HG03064 (cell line): Measurements from ENCODE around the gene FGD5.

Experiments used
- ATAC-seq: cut with Tn5 transposase; IDR thresholded peaks from one replicate; pipeline ENCODE4 v1.9.1; 2021; ENCODE audit warnings: low read depth; ENCODE audit not compliant: unreplicated experiment

The FGD5 gene

DNA sequence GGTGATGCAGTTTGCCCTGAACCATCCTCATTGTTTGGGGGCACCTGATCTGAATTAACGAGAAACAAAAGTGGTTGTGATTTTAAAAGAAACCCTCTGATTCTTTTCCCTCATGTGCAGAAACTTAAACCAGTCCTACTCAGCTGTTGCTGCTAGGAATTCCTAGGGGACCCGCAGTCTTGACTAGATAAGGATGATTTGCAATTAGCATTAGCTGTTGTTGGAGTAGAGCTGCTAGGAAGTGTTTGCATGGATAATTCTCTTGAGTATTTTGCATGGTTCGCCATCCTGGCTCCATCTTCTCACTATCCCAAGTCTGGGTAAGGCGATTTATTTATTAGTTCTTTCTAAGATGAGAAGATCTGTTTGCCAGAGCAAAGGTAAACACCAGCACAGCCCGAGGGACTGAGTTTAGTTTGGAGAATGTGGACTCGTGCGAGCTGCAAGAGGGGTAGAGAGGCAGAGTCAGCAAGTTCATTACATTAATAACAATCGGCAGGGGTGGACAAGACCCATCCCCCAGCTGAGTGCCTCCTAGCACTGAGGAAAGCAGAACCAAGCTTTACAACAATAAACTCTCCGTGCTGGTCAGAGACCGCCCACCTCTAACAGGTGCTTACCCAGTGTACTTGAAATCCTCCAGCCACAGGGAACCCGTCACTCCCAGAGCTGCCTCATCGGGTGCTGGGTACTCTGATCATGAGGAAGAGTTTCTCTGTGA, 4.1 kb downstream of the FGD5 start:
- no peak for ATAC-seq

DNA sequence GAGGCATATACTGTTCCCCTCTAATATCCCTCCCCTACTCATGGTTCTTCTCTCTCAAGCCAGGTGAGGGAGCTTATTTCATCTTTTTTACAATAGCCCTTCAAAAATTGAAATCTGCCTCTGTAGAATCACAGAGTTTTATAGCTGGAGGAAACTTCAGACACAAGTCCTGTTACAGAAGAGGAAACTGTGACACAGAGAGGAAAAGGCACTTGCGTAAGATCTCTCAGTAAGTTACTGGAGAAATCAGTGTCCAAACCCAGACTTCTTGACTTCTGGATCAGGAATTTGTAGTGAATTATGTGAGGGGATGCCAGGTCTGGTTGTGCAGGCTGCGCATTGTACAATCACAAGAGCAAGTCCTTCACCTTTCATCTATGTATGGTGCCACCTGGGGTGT, 4.6 kb downstream of the FGD5 start:
- ATAC-seq = no peak

DNA sequence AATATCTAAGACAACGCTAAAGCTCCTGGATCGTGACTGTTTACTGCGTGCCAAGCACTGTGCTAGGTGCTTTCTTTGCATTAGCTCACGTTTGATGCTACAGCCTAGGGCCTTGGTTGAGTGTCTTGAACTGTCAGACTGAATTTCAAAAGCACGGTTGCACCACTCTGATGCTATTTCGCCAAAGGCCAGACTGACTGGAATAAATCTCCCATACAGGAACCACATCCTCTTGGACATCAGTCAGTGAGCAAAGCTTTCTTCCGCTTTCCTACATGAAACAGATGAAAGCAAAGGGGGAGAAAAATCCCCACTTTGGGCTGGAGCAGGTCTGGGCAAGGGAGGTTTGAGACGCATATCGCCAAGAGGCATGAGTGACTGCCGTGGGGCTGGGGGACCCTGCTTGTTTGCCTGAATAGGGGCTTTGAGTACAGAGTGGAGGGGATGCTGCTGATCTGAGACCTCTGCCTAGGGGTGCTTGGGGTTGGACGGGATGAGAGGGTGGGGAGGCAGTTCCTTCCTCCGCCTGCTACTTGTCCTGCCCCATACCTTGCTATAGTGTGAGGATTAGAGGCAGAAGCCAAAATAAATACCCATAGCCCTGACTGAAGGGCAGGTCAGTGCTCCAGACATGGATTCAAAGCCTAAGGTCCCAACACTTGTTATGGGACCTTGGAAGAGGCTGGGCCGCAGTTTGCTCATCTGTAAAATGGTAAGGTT, 5.3 kb downstream of the FGD5 start:
- no peak for ATAC-seq

DNA sequence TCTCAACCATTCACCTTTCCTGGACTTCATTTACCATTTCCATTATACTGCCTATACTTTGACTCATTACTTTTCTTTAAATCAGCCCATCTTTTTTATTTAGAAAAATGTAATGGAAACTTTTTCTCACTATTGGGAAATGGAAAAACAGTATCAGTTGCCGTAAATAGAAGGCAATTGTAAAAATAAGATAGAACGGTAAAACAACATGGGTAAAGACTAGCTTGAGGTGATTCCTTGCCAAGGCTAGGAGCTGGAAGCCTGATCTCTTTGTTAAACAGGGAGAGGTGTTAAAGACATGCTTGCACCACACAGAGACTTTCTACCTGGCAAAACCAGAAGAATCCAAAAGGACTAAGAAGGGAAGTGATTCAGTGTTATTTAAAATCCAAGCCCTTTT, 5.9 kb downstream of the FGD5 start:
- ATAC-seq = no peak

DNA sequence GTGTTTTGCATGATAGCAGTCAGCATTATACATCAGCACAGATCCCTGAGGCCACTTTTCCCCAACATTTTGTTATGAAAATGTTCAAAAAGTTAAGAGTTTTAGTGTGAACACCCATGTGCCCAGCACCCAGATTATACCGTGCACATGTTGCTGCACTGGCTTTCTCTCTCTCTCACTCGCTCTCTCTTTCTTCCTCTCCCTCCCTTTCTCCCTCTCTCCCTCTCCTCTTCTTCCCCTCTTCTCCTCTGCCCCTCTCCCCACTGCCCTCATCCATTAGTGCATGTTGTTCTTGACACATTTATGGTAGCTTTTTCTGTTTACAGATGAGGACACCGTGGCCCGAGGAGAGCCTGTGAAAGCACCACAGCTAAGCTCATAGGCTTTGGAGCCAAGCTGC, 7.3 kb downstream of the FGD5 start:
- ATAC-seq = no peak

DNA sequence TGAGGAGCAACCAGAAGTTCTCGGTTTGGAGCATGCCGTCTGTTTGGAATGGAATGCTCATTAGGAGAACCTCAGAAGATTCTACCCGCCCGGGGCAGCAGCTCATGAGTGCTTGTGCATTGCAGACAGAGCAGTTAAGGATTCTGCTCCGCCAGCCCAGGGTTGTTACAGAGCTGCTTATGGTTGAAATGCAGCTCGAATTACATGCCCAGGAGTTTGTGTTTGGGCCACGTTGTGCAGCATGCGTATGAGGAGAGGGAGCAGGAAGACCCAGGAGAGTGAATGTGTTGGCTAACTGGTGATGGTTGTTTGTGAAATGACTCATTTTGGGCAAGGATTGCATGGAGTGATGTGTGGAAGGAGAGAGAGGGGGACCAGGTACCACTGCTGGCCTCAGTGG, 9.0 kb downstream of the FGD5 start:
- no peak for ATAC-seq

DNA sequence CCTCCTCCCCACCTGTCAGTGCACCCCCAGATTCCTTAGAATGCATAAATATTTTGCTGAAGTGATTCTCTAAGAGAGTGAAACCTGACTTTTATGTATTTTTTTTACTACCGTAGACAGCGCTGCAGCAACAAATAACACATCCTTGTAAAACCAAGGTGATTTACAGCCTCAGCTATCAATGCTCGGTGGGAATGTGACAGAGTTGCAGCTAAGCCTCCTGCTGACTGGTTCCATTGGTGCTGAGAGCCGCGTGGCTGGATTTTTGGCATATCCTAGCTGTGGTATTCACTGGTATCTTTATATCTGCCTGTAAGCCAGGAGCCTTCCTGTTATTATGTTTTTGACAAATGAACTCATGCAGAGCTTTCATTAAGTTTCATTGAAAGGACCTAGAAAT, 11.0 kb downstream of the FGD5 start:
- ATAC-seq = no peak

DNA sequence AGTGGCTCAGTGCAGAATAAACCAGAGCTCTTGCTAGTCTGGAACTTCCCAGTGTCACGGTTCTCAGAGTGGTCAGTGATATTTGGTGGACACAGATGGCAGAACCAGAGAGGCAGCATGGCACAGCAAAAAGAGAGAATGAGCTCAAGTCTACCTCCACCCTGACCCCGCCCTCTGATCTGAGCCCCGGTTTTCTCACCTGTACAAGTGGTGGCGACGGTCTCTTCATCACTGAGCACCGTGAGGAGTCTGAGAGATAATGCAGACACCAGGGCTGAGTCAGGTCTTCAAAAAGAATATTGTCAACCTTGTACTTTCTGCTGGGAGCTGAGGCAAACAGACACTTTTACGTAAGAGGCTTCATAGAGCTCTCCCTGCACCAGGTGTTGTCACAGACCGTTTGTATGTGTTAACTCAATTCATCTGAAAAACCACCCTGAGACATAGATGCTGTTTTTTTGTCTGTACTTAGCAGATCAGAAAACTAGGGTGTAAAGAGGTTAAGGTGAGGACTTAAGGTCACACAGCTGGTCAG, 13.2 kb downstream of the FGD5 start:
- no peak for ATAC-seq

DNA sequence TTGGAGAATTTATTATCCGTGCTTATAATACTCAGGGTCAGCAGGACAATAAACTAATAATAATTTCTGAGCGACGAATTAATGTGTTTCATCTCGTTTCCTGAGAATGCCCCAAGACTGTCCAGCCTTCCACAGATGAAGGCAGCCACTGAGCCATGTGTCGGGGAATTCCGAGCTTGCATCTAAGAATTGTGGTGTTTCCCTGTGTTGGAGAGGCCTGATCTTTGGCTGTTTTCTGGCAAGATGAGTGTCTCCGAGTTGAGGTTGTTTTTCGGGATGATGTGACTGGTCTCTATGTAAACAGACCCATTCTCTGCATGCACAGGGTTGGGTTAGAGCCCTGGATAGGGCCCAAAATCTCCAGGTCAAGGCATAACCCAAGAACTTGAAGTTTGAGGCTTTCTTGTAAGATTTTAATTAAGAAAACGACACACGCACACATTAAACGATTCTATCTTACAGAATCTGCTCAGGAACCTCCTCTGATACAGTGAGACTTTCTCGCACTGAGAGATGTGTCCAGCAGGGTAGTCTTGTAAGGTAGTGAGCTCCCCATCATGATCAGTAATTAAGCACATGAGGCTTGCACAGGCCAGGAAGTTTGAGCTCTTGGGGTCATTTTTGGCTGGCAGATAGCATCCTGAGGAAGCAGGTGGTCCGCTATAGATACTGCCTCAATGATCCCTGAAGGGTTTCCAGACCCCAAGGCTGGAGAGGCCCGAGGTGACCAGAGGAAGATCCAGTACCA, 14.4 kb downstream of the FGD5 start:
- ATAC-seq = no peak

DNA sequence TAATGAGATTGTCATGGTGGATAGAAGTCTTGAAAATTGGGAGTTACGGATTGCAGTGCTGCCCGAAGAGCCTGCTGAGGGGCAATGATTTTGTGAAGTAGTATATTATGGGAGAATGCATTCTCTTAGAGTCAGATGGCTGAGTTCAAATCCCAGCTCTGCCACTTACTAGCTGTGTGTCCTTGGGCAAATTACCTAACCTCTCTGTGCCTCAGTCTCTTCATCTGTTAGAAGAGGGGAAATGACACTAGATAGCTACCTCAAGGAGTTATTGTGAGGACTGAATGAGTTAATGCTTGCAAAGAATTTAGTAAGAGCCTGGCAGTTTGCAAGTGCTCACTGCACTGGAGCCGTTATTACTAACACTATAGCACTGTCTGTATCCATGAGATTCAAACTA, 15.4 kb downstream of the FGD5 start:
- no peak for ATAC-seq

DNA sequence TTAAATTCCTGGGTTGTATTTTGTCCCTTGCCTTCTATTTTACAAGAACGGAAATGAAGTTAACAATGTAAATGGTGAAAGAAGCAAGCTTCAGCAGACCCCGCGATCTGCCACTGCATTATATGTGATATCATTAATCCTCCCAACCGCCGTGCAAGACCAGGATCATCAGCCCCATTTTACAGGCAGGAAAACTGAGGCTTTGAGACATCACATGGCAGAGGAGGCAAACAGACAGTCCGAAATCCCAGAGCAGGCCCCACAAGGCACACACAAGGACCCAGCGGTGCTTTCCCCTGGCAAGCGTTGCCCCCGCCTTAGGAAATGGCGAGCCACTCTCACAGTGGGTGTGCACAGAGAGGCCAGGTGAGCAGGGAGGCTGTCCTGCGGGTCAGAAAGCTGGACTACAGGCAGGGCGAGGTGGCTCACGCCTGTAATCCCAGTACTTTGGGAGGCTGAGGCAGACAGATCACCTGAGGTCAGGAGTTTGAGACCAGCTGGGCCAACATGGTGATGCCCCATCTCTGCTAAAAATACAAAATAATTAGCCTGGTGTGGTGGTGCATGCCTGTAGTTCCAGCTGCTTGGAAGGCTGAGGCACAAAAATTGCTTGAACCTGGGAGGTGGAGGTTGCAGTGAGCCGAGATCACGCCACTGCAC, 16.2 kb downstream of the FGD5 start:
- no peak for ATAC-seq

DNA sequence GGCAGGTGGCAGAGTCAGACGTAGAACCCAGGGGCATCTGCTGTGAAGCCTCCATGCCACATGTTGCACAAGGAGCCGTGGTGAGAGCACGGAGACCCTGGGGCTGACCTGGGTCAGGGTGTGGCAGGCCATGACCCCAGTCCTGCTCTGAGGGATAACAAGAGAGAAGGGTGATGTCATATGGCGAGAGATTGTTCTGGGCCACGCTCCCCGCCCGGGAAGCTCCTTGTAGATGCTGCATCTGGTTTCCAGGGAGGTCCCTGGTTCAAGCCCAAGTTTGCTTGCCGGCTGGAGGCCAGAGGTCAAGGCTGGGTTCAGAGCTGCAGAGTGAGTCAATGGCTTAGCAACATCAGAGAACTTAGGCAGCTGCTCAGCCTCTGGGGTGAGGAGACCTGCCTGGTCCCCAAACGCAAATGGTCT, 17.3 kb downstream of the FGD5 start:
- ATAC-seq = no peak

DNA sequence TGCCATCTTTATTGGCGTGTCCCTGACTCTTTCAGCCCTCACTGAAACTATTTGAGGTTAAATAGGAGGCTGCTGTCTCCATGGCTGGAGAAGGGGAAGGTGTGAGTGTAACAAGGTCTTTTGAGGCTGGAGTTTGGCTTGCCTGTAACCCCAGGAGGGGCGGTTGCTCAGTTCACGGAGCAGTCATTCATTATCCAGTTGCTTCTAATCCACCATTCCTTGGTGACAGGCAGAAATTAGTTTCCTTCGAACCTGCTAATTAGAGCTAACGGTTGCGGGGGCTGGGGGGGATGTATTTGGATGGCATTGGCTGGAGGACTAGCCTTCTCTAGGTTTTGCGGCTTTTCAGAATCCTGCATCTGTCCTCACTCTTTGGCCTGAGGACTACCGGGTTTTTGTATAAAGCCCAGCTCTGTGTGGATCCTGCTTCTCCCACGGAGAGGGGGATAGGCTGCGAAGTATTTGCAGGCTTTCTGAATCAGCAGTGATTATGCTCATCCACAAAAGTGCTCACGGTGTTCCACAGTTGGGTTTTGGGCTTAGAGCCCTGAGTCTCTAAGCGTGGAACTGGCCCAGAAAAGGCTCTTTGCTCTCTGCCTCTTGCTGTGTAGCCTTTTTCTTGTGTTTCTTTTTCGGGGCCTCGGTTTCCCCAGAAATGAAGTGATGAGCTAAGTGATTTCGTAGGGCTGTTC, 18.6 kb downstream of the FGD5 start:
- no peak for ATAC-seq

DNA sequence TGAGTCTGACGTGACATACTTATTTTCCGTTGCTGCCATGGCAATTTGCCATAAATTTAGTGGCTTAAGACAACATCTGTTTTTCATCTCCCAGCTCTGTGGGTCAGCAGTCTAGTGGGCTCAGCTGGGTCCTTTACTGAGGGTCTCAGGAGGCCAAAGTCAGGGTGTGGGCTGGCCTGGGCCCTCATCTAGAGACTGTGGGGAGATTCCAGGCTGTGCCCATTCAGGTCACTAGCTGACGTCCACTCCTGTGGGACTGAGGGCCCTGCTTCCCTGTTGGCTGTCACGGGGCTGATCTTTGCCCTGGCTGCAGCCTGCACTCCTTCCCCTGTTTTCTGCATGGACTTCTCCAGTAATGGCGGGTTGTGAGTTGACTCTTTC, 19.1 kb downstream of the FGD5 start:
- no peak for ATAC-seq

DNA sequence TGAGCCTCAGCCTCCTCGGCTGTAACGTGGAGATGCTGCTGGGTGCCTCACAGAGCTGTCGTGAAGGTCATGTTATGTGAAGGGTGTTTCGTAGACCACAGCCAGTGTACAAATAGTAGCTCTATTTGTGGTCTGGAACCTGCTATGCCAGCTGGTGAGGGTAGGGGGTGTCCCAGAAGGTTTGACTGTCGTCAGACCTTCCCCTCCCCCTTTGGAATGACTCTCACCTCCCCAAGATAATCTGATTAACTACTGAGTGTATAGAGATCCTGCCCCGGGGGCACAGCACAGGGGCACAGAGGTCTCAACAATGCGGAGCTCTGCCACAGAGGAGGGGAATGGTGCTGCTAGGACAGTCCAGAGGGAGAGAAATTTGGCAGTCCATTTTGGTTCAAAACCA, 20.5 kb downstream of the FGD5 start:
- ATAC-seq = no peak

DNA sequence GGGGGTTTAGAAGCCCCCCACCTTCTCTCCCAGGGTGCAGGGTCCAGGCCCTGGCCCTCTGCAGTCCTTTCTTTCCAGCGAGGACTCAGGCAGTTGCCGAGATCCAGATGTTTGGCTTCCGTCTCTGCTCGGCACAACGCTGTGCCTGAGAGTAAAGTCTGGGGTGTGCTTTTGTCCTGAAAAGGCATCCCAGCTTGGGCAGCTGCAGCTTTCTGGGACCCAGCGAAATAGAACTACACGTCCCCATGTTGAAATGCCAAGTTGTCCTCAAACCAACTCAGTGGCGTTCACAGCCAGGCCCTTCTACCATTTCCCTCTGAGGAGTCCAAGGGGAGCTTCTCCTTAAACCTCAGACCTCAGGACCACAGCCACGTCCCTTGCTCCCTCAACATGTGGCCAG, 23.1 kb downstream of the FGD5 start:
- ATAC-seq = no peak

DNA sequence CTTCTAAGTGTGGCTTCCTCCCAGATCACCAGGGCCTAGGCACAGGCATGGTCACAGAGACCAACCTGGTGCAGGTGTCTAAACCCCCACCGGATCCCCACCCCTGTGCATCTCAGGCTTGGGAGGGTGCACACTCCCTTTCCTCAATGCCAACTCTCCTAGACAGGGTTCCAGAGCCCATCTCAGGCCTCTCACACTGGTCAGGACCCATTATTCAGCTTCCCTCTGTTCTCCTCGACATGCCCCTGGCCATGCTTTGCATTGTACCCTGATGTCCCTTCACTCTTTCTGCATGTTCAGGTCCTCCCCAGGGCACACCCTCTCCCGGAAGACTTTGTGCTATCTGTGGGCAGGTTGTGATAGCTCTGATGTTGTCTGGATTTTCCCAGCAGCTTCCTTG, 23.5 kb downstream of the FGD5 start:
- ATAC-seq = no peak

DNA sequence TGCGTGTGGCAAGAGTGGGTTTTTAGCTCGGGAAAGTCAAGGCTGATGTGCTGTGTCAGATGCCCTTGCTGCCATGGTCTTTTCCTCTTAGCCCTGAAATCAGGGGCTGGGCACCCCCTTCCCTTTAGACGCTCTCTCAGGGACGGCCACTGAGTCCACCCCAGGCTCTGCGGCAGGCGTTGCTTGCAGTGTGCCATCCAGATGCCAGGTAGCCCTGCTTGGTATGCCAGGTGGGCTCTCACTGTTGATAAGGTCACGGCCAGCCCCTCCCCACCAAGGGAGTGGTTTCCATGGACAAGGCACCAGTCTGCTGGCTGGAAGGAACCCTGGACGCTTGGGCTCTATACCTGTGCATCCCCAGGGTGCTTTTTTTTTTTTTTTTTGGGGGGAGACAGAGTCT, 24.6 kb downstream of the FGD5 start:
- ATAC-seq = no peak

DNA sequence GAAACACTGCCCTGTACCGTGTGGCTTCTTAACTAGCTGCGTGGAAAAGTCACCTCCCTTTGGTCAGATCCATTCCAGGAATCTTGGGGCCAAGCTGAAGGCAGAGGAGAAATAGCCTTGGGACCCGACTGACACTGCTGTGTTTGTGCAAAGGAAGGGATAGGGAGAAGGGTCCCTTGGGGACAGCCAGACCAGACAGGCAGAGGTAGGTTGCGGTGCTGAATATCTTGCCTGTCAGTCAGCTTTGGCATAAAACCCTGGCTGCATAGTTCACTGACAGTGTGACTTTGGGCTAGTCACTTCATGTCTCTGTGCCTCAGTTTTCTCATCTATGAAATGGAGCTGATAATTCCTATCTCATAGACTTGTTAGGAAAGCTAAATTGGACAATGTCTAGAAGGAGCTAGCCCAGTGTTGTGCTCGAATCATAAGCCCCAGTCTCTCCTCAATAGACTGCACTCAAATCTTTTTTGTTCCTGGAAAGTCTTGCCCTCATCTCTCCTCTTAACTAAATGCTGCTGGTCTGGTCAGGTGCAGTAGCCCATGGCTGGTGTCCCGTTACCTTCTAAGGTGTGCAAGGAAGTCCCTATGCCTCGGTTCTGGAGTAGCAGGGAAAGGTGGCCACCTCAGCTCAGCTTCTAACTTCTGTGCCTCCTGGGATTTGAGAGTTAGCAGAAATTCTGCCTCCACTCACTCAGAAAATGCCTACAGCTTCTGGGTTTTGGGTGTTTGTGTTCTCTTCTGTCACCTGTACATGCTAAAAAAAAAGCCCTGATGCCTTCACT, 25.8 kb downstream of the FGD5 start:
- ATAC-seq = no peak

DNA sequence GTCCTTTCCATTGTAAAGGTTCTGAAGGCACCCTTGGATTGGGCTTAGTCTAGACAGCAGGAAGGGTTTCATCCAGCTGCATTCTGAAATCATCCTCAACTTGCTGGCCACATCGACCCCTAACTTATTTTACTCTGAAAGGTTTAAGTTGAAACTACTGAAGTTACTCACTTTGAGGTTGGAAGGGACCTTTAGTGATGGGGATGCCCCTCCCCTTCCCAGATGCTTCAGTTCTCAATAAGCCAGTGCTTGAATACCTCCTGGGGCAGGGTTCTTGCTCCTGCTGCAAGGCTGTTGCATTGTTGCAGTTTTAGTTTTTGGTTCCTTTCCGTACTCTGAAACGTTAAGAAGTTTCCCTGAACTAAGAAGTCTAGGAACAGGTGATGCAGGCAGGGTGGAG, 26.4 kb downstream of the FGD5 start:
- ATAC-seq = no peak
